Esophagus muscularis mucosa (tissue), 4 donors: ENCODE measurements around the gene CLCA4. TPM values are rescaled to one million over a fixed set of nuclear protein-coding genes. Genes with fewer than 3 reads are reported as not detected.
"Not testable (repeated sequence)": the region's sequence is repeated elsewhere in the genome, so short reads cannot be mapped to it uniquely, and the experiment has no call there.

Experiments used
- DNase-seq: peaks from one replicate; pipeline ENCODE4 v3.0.0-alpha.2; 2017; ENCODE audit errors: extremely low spot score
- H3K27ac ChIP-seq, 4 donors: fragments of 200-600 bp; sonication (generic); replicated peaks in 1 of 4; 1 replicate in 3 of 4; 2 replicates in 1 of 4; pipeline ENCODE4 v1.5.1; 2016 to 2019; ENCODE audit warnings: mild to moderate bottlenecking in 1 of 4
- H3K27me3 ChIP-seq, 4 donors: fragments of 200-600 bp; sonication (generic); one replicate each; pipeline versions ENCODE4 v1.5.1 to v1.6.0; 2016 to 2019
- H3K36me3 ChIP-seq, 4 donors: fragments of 200-600 bp; sonication (generic); one replicate each; pipeline ENCODE4 v1.5.1; 2016 to 2019
- H3K4me1 ChIP-seq, 4 donors: fragments of 200-600 bp; sonication (generic); one replicate each; pipeline ENCODE4 v1.5.1; 2016 to 2019
- H3K4me3 ChIP-seq, 4 donors: fragments of 200-600 bp; sonication (generic); 1 replicate in 2 of 4; 2 replicates in 2 of 4; pipeline ENCODE4 v1.5.1; 2016 to 2019; ENCODE audit warnings: mild to moderate bottlenecking in 4 of 4, moderate library complexity in 1 of 4
- H3K9me3 ChIP-seq, 4 donors: fragments of 200-600 bp; sonication (generic); 1 replicate in 3 of 4; 2 replicates in 1 of 4; pipeline ENCODE4 v1.5.1; 2016 to 2019
- CTCF ChIP-seq, 3 experiments: fragments of 200-600 bp in 2 of 3; fragments of 450-650 bp in 1 of 3; sonication (generic) in 2 of 3; IDR thresholded peaks; one replicate each; pipeline ENCODE4 v1.5.1; 2017 to 2019; ENCODE audit warnings: antibody characterized with exemption in 3 of 3, mild to moderate bottlenecking in 2 of 3, moderate library complexity in 1 of 3
- EP300 ChIP-seq: sonication (generic); formaldehyde crosslinking; IDR thresholded peaks from one replicate; pipeline ENCODE4 v1.6.1; 2017; ENCODE audit warnings: antibody characterized with exemption
- POLR2A ChIP-seq: fragments of 450-650 bp; IDR thresholded peaks from one replicate; pipeline ENCODE4 v1.6.1; 2017; ENCODE audit warnings: antibody characterized with exemption, moderate library complexity, mild to moderate bottlenecking, low read depth
- POLR2AphosphoS5 ChIP-seq, 2 donors: sonication (generic); formaldehyde crosslinking; IDR thresholded peaks; one replicate each; pipeline ENCODE4 v1.6.1; 2017; ENCODE audit warnings: antibody characterized with exemption in 2 of 2
- WGBS: methylation state at CpG from one replicate; pipeline ENCODE4 v1.1.5; 2018; 5-methylcytosine and 5-hydroxymethylcytosine counted together
- intact Hi-C: fragments of 100-400 bp; cut with DNase I; formaldehyde crosslinking; loops from one replicate; pipeline ENCODE4 v1.15.1; 2023
- total RNA-seq, 4 donors: library from RNA; depleted of rRNA; stranded (reverse); fragments of >200 nt; gene quantifications; one replicate each; pipeline versions ENCODE4 v1.1.0 to v1.2.1, GENCODE V29; 2016

Gene CLCA4
- total RNA-seq, 4 donors from 2014 or later, result 1.4 to 1.7 TPM; not detected in 2

DNA sequence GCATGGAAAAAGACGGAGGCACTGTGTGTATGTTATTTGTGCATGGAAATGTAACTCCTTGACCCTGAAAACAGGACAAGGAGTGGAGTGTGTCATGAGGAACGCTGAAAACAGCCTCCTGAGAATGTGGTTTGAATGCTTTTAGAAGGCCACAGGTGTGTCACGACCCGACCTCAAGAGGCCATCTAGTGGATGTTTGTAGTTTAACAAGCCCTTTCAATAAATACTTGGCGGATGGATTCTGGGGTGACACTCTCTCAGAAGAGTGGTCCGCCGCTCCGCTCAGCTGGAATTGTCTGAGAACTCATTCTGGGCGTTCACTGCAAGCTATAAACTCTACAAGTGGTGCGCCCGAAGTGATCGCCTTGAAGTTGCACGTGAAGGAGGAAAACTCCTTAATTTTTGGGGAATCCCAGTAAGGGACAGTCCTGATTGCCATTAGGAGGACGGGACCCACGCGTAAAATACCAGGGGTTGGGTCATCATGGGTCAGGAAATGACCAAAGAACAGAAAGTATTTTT, 44.7 kb upstream of the CLCA4 start:
- TF ChIP-seq CTCF (IDR thresholded peaks at IDR 0.05), result peak; percentile 13 to 41 (median 30)
- H3K4me1 ChIP-seq, result peaks cover 0 to 39% (median 33%) of the 10 kb centered on the region in 4 donors
- peak overlapping the region; percentile 37 to 46 (median 44) for H3K4me3 ChIP-seq
- DNase-seq, H3K9me3 ChIP-seq, intact Hi-C loops, H3K27me3 ChIP-seq, H3K36me3 ChIP-seq: not testable (repeated sequence)
- H3K27ac ChIP-seq, result peak overlapping the region in 2 of 4 donors; percentile 52 to 68
- 64% methylated on average over 16 of the region's 16 CpGs for WGBS

- Histone ChIP-seq H3K36me3 (no peaks in the 10 kb centered on the region), H3K9me3 (no peaks in the 10 kb centered on the region), H3K27ac (peak overlapping the region; percentile 49 to 68 (median 54)), H3K4me1 (peaks cover 0 to 39% (median 33%) of the 10 kb centered on the region in 4 donors), H3K4me3 (peak overlapping the region; percentile 37 to 46 (median 44)), H3K27me3 (no peaks in the 10 kb centered on the region)
- WGBS, result 72% methylated on average over 18 of the region's 18 CpGs
- intact Hi-C loops, result no loop called here
- DNase-seq, result no peak
- TF ChIP-seq CTCF (IDR thresholded peaks at IDR 0.05) (no peak), POLR2A (no peak), EP300 (no peak)
These were observed 44.0 kb upstream of the CLCA4 start for GRCh38 chr1:86502721-86503405.

DNA sequence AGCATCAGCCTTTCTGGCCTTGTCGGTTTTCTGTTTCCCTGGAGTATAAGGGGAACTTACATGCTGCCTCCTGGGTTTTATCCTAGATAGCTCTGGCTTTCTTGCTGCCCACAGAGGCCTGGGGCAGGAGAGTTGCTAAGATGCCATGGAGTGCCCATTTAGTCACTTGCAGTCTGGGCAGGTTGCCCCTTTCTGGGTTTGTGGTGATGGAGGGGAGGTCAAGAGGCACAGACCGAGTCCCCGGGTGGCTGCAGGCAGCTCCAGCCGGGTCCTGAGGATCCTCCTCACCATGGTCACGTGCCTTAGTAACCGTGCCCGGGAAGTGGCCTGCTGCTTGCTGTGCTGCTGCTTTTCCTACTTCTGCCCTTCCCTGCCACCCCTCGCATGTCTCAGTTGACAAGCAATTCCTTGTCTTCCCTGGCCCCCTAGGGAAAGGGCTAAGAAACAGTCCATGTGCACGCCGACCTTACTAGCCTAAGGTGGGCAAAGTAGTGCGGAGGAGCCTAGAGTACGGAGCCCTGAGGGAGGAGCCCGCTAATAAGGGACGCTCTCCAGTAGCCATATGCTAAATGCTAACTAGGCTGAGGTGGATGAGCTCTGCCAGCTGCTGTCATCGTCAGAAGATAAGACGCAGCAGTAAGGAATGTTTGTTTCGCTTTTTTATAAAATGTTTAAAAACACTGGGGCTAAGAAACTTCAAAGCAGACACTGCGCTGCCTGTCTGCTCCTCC, 43.3 kb upstream of the CLCA4 start:
- intact Hi-C loops, result no loop called here
- peak overlapping the region; percentile 49 to 68 (median 54) for H3K27ac ChIP-seq
- no peaks in the 10 kb centered on the region for H3K36me3 ChIP-seq
- TF ChIP-seq POLR2A, result no peak
- TF ChIP-seq POLR2AphosphoS5 (IDR thresholded peaks at IDR 0.05), result no peak
- no peak for TF ChIP-seq EP300
- no peak for TF ChIP-seq CTCF (IDR thresholded peaks at IDR 0.05)
- peaks cover 0 to 39% (median 33%) of the 10 kb centered on the region in 4 donors for H3K4me1 ChIP-seq
- no peaks in the 10 kb centered on the region for H3K27me3 ChIP-seq
- H3K9me3 ChIP-seq, result no peaks in the 10 kb centered on the region
- peak overlapping the region; percentile 37 to 46 (median 44) for H3K4me3 ChIP-seq
- 31% methylated on average over 18 of the region's 18 CpGs for WGBS
- no peak for DNase-seq

GRCh38 chr1:86504137-86504479, 42.8 kb upstream of the CLCA4 start:
- Histone ChIP-seq H3K27ac (peak overlapping the region; percentile 49 to 68 (median 54)), H3K27me3 (no peaks in the 10 kb centered on the region), H3K36me3 (no peaks in the 10 kb centered on the region), H3K4me1 (peaks cover 0 to 39% (median 33%) of the 10 kb centered on the region in 4 donors), H3K4me3 (peak overlapping the region; percentile 37 to 46 (median 44)), H3K9me3 (no peaks in the 10 kb centered on the region)
- TF ChIP-seq EP300, result no peak
- no peak for TF ChIP-seq POLR2AphosphoS5 (IDR thresholded peaks at IDR 0.05)
- no peak for TF ChIP-seq CTCF (IDR thresholded peaks at IDR 0.05)
- TF ChIP-seq POLR2A, result no peak
- intact Hi-C loops, result no loop called here
- 35% methylated on average over 9 of the region's 9 CpGs for WGBS
- no peak for DNase-seq
